ENCODE results near the gene CHMP3.

Gene CHMP3

DNA sequence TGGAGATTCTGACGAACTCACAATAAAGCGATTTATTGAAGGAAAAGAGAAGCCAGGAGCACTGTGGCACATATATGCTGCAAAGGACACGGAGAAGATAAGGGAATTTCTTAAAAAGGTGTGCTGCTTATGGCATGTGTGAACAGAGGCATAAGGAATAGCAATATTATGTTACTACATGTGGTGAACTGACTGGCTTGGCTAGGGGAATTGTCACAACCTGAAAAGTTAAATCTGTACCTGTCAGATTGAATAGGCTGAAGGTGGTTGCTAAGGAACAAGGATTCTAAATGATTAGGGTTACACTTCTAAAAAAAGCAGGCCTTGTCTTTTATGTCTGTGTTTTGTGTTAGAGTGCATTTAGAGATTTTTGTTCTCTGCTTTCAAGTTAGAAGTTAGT, 73.7 kb downstream of the CHMP3 start:
- no peak overlapping the region for H3K4me3 ChIP-seq (ENCODE audit: low read depth, low read length)
- TF ChIP-seq, protein P1, sequence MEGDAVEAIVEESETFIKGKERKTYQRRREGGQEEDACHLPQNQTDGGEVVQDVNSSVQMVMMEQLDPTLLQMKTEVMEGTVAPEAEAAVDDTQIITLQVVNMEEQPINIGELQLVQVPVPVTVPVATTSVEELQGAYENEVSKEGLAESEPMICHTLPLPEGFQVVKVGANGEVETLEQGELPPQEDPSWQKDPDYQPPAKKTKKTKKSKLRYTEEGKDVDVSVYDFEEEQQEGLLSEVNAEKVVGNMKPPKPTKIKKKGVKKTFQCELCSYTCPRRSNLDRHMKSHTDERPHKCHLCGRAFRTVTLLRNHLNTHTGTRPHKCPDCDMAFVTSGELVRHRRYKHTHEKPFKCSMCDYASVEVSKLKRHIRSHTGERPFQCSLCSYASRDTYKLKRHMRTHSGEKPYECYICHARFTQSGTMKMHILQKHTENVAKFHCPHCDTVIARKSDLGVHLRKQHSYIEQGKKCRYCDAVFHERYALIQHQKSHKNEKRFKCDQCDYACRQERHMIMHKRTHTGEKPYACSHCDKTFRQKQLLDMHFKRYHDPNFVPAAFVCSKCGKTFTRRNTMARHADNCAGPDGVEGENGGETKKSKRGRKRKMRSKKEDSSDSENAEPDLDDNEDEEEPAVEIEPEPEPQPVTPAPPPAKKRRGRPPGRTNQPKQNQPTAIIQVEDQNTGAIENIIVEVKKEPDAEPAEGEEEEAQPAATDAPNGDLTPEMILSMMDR (IDR thresholded peaks at IDR 0.05; ENCODE audit: low read depth, low read length) = no peak
- H3K27me3 ChIP-seq = no peaks in the 10 kb centered on the region
- DNase-seq = no peak
- no peaks in the 10 kb centered on the region for H3K9me3 ChIP-seq
- H3K36me3 ChIP-seq = peaks cover 23% of the 10 kb centered on the region
- no peaks in the 10 kb centered on the region for H3K4me1 ChIP-seq

- TF ChIP-seq, protein P1 (IDR thresholded peaks at IDR 0.05; ENCODE audit: low read depth, low read length) = no peak
- H3K9me3 ChIP-seq = no peaks in the 10 kb centered on the region
- H3K4me1 ChIP-seq = no peaks in the 10 kb centered on the region
- H3K36me3 ChIP-seq = peaks cover 23% of the 10 kb centered on the region
- H3K4me3 ChIP-seq (ENCODE audit: low read depth, low read length) = no peak overlapping the region
- DNase-seq = no peak
- H3K27me3 ChIP-seq = no peaks in the 10 kb centered on the region
Observed at GRCh38 chr2:86488561-86489250, 74.5 kb downstream of the CHMP3 start.

GRCh38 chr2:86487062-86487461, 76.2 kb downstream of the CHMP3 start:
- TF ChIP-seq, protein P1 (IDR thresholded peaks at IDR 0.05; ENCODE audit: low read depth, low read length) = no peak; the same call in 1 of the 2 replicates

DNA sequence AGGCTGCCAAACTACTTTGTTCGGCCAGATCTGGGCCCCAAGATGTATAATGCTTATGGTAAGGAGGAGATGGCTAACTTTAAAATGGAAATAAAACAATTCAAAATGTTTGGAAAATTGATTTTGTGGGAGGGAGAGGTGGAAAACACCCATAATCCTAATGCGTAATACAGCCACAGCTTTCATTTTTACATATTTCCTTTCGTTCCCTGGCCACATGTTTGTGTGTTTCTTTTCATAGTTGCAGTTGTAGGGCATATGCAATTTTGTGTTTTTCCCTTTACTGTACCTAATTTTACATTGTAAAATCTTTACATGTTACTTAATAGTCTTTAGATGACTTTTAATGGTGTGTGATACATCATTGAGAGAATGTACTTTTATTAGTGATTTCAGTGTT, 77.4 kb downstream of the CHMP3 start:
- no peak for DNase-seq
- Histone ChIP-seq H3K9me3 (no peaks in the 10 kb centered on the region), H3K36me3 (peaks cover 24% of the 10 kb centered on the region), H3K27me3 (no peaks in the 10 kb centered on the region), H3K4me3 (ENCODE audit: low read depth, low read length) (no peak overlapping the region), H3K4me1 (no peaks in the 10 kb centered on the region)
- TF ChIP-seq, protein P1 (IDR thresholded peaks at IDR 0.05; ENCODE audit: low read depth, low read length) = no peak

More at GRCh38 chr2:86487062-86487461, 76.2 kb downstream of the CHMP3 start:
- DNase-seq = no peak
- no peak overlapping the region for H3K4me3 ChIP-seq (ENCODE audit: low read depth, low read length)
- no peaks in the 10 kb centered on the region for H3K27me3 ChIP-seq
- no peaks in the 10 kb centered on the region for H3K4me1 ChIP-seq
- peaks cover 30% of the 10 kb centered on the region for H3K36me3 ChIP-seq
- no peaks in the 10 kb centered on the region for H3K9me3 ChIP-seq

- no peak overlapping the region for H3K4me3 ChIP-seq (ENCODE audit: low read depth, low read length)
- peaks cover 21% of the 10 kb centered on the region for H3K36me3 ChIP-seq
- H3K9me3 ChIP-seq = no peaks in the 10 kb centered on the region
- TF ChIP-seq, protein P1 (IDR thresholded peaks at IDR 0.05; ENCODE audit: low read depth, low read length) = no peak
- no peaks in the 10 kb centered on the region for H3K27me3 ChIP-seq
- H3K4me1 ChIP-seq = no peaks in the 10 kb centered on the region
- DNase-seq = no peak
Observed at GRCh38 chr2:86485103-86485502, 78.1 kb downstream of the CHMP3 start.

GRCh38 chr2:86484385-86484784, 78.9 kb downstream of the CHMP3 start:
- TF ChIP-seq, protein P1 (IDR thresholded peaks at IDR 0.05; ENCODE audit: low read depth, low read length) = no peak
- H3K27me3 ChIP-seq = no peaks in the 10 kb centered on the region
- no peaks in the 10 kb centered on the region for H3K4me1 ChIP-seq
- H3K36me3 ChIP-seq = peaks cover 16% of the 10 kb centered on the region
- no peak overlapping the region for H3K4me3 ChIP-seq (ENCODE audit: low read depth, low read length)
- no peaks in the 10 kb centered on the region for H3K9me3 ChIP-seq
- DNase-seq = no peak

Data from BE2C (cell line).